Keratinocyte (primary cell): ENCODE measurements around the gene TRAPPC8. TPM values are rescaled to one million over a fixed set of nuclear protein-coding genes. Genes with fewer than 3 reads are reported as not detected.

ENCODE experiments used
- DNase-seq: peaks from one replicate; pipeline ENCODE4 v3.0.0-alpha.2; 2011; ENCODE audit warnings: low read depth, missing footprints, low spot score
- FAIRE-seq: peaks from 2 replicates; lab custom pipeline; 2011; peaks lifted over from hg19 to GRCh38; lab: Jason Lieb, UNC
- H2AFZ ChIP-seq: 2 replicates; pipeline ENCODE4 v1.6.0; 2012; ENCODE audit warnings: low read length, control low read depth, inconsistent platforms; ENCODE audit not compliant: control insufficient read depth
- H3K27ac ChIP-seq: 2 replicates; pipeline ENCODE4 v1.5.1; 2011; ENCODE audit warnings: low read length; ENCODE audit not compliant: control insufficient read depth, insufficient read depth
- H3K27me3 ChIP-seq: 3 replicates; pipeline ENCODE4 v1.6.0; 2011; ENCODE audit warnings: low read length; ENCODE audit not compliant: control insufficient read depth, insufficient read depth; ENCODE audit errors: extremely low read depth
- H3K36me3 ChIP-seq, 2 experiments: 2 replicates in 1 of 2; 3 replicates in 1 of 2; pipeline ENCODE4 v1.5.1; 2011; ENCODE audit warnings: low read length in 2 of 2, mild to moderate bottlenecking in 1 of 2; ENCODE audit not compliant: control insufficient read depth in 2 of 2, insufficient read depth in 2 of 2; ENCODE audit errors: extremely low read depth in 1 of 2
- H3K4me1 ChIP-seq: 3 replicates; pipeline ENCODE4 v1.5.1; 2011; ENCODE audit warnings: low read length; ENCODE audit not compliant: control insufficient read depth, insufficient read depth; ENCODE audit errors: extremely low read depth
- H3K4me2 ChIP-seq: 3 replicates; pipeline ENCODE4 v1.6.0; 2011; ENCODE audit warnings: low read depth, low read length; ENCODE audit not compliant: control insufficient read depth, insufficient read depth; ENCODE audit errors: extremely low read depth
- H3K4me3 ChIP-seq, 3 experiments: fragments of 200-600 bp in 1 of 3; sonication (generic) in 1 of 3; 2 replicates in 2 of 3; 3 replicates in 1 of 3; pipeline ENCODE4 v1.5.1; 2011 to 2016; ENCODE audit warnings: low read length in 3 of 3, mild to moderate bottlenecking in 3 of 3, control low read depth in 2 of 3, inconsistent platforms in 1 of 3, low read depth in 1 of 3, mixed read lengths in 1 of 3, mixed run types in 1 of 3, moderate library complexity in 1 of 3; ENCODE audit not compliant: control insufficient read depth in 2 of 3, insufficient read depth in 2 of 3; ENCODE audit errors: extremely low read depth in 1 of 3
- H3K79me2 ChIP-seq: 2 replicates; pipeline ENCODE4 v1.6.0; 2012; ENCODE audit warnings: low read length; ENCODE audit not compliant: control insufficient read depth, insufficient read depth
- H3K9ac ChIP-seq: 3 replicates; pipeline ENCODE4 v1.6.0; 2011; ENCODE audit warnings: low read length; ENCODE audit not compliant: control insufficient read depth, insufficient read depth; ENCODE audit errors: extremely low read depth
- H3K9me1 ChIP-seq: 3 replicates; pipeline ENCODE4 v1.6.0; 2011; ENCODE audit warnings: low read length; ENCODE audit not compliant: control insufficient read depth, insufficient read depth; ENCODE audit errors: extremely low read depth
- H3K9me3 ChIP-seq: 2 replicates; pipeline ENCODE4 v1.5.1; 2012; ENCODE audit warnings: low read depth, low read length; ENCODE audit not compliant: control insufficient read depth
- H4K20me1 ChIP-seq: 3 replicates; pipeline ENCODE4 v1.6.0; 2011; ENCODE audit warnings: low read length; ENCODE audit not compliant: control insufficient read depth, insufficient read depth; ENCODE audit errors: extremely low read depth
- CTCF ChIP-seq, 3 experiments: IDR thresholded peaks in 1 of 3; conservative IDR thresholded peaks in 1 of 3; optimal IDR thresholded peaks in 1 of 3; 2 replicates in 2 of 3; 3 replicates in 1 of 3; pipeline versions ENCODE3 to v1.5.1; 2011; ENCODE audit warnings: low read length in 3 of 3, mild to moderate bottlenecking in 3 of 3, moderate library complexity in 2 of 3, control low read depth in 1 of 3, inconsistent platforms in 1 of 3; ENCODE audit not compliant: insufficient read depth in 2 of 3; ENCODE audit errors: extremely low read depth in 1 of 3
- EZH2 ChIP-seq: IDR thresholded peaks from one replicate; pipeline ENCODE4 v1.6.1; 2012; ENCODE audit warnings: inconsistent platforms, mild to moderate bottlenecking, low read length, moderate library complexity
- dilution Hi-C: fragments of 300-500 bp; cut with MboI; formaldehyde crosslinking; loops from one replicate; pipeline ENCODE4 v1.7.0; 2020; ENCODE audit warnings: low sequenced_read_pairs; ENCODE audit not compliant: extremely low pct_ligation_motif_present
- polyA plus RNA-seq, 5 experiments: library from polyadenylated mRNA; depleted of rRNA in 3 of 5; stranded (reverse) in 3 of 5; stranded (forward) in 1 of 5; unstranded in 1 of 5; fragments of >200 nt; gene quantifications; 1 replicate in 1 of 5; 2 replicates in 3 of 5; 3 replicates in 1 of 5; pipeline versions ENCODE4 v1.2.1 to v1.2.3, GENCODE V29; 2011 to 2012; ENCODE audit warnings: missing spikeins in 2 of 5, low read depth in 1 of 5, low replicate concordance in 1 of 5
- small RNA-seq, 3 experiments: library from RNA; depleted of rRNA; stranded (forward); fragments of <200 nt; gene quantifications; one replicate each; pipeline ENCODE3, GENCODE V24; 2012; ENCODE audit warnings: low read depth in 3 of 3, low replicate concordance in 1 of 3; ENCODE audit not compliant: insufficient read length in 3 of 3

TRAPPC8 gene
- polyA plus RNA-seq, 1 donor (not counting 4 experiments of a cell fraction or from before 2014, with no cell fraction given): 64.8 TPM

- no peak overlapping the region for H3K27ac ChIP-seq
- H3K9me1 ChIP-seq: no peaks in the 10 kb centered on the region
- DNase-seq (no peak), FAIRE-seq (no peak)
- H3K4me2 ChIP-seq: no peak overlapping the region
- no peaks in the 10 kb centered on the region for H3K79me2 ChIP-seq
- H3K4me1 ChIP-seq: no peaks in the 10 kb centered on the region
- no peak overlapping the region for H3K9ac ChIP-seq
- H3K36me3 ChIP-seq: no peaks in the 10 kb centered on the region
- H2AFZ ChIP-seq: no peak overlapping the region
- dilution Hi-C loops: no loop called here
- H3K27me3 ChIP-seq: no peaks in the 10 kb centered on the region
- H3K9me3 ChIP-seq: no peaks in the 10 kb centered on the region
- no peak for TF ChIP-seq EZH2
- TF ChIP-seq CTCF (optimal IDR thresholded peaks at IDR 0.05 in 1 of 3, IDR thresholded peaks at IDR 0.05 in 1 of 3, conservative IDR thresholded peaks at IDR 0.05 in 1 of 3; ENCODE audit: extremely low read depth in 1 of 3, insufficient read depth in 2 of 3, low read length in 3 of 3): no peak
- no peak overlapping the region for H3K4me3 ChIP-seq
- H4K20me1 ChIP-seq: no peaks in the 10 kb centered on the region
Observed at GRCh38 chr18:31789409-31789808, 153.5 kb downstream of the TRAPPC8 start.

GRCh38 chr18:31783059-31783458, 159.9 kb downstream of the TRAPPC8 start:
- Histone ChIP-seq H3K36me3 (no peaks in the 10 kb centered on the region), H3K9me1 (no peaks in the 10 kb centered on the region), H3K27ac (no peak overlapping the region), H3K79me2 (no peaks in the 10 kb centered on the region), H4K20me1 (no peaks in the 10 kb centered on the region), H3K27me3 (no peaks in the 10 kb centered on the region), H3K9me3 (peaks cover 3% of the 10 kb centered on the region), H2AFZ (no peak overlapping the region), H3K4me1 (no peaks in the 10 kb centered on the region), H3K4me2 (no peak overlapping the region), H3K9ac (no peak overlapping the region), H3K4me3 (no peak overlapping the region)
- dilution Hi-C loops: no loop called here
- DNase-seq (no peak), FAIRE-seq (no peak)
- no peak for TF ChIP-seq CTCF (optimal IDR thresholded peaks at IDR 0.05 in 1 of 3, IDR thresholded peaks at IDR 0.05 in 1 of 3, conservative IDR thresholded peaks at IDR 0.05 in 1 of 3; ENCODE audit: extremely low read depth in 1 of 3, insufficient read depth in 2 of 3, low read length in 3 of 3)
- TF ChIP-seq EZH2: no peak

Small RNA genes lying within 50 kb of the gene (small RNA-seq; reads per million reads assigned to genes)
- 0 reads per million in 3 experiments for gene RNU6-1050P

Other genes starting within 250 kb of the TRAPPC8 start
- gene SLC25A52, start 182.2 kb downstream of the TRAPPC8 start, polyA plus RNA-seq: 0.04 TPM in 1 of 3 replicates, not detected in the others
- gene RNF125, start 75.7 kb upstream of the TRAPPC8 start, polyA plus RNA-seq: 3.2 to 4.5 TPM (median 3.9 TPM) in 3 replicates
- gene RNF138, start 148.7 kb upstream of the TRAPPC8 start, polyA plus RNA-seq: 8.6 to 18.0 TPM (median 18.0 TPM) in 3 replicates
- gene MEP1B, start 246.9 kb upstream of the TRAPPC8 start, polyA plus RNA-seq: 0.03 TPM in 1 of 3 replicates, not detected in the others